ENCODE data around the gene GYG2. TPM values are rescaled to one million over a fixed set of nuclear protein-coding genes. Genes with fewer than 3 reads are reported as not detected.

The GYG2 gene
- total and polyA plus RNA-seq, 2 donors (not counting 3 experiments of a cell fraction or from before 2014, with no cell fraction given), result 0.12 to 0.22 TPM

DNA sequence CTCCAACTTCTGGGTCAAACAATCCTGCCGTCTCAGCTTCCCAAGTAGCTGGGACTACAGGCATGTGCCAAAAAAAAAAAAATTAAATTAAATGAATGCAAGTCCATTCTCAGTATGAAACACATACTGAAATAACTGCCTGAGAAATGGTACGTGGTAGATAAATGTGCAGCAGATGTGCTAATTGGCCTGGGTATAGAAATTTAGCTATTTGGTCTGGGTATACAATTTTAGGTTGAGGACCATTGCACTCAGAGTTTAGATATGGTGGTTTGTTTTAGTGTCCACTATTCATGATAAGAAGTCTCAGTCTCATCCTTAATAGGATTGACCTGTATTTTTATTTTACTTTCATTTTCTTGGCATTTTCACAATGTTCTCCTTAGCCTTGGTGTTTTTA, 9.2 kb downstream of the GYG2 start:
- Histone ChIP-seq H3K27ac (ENCODE audit: insufficient read depth, low read depth, low read length) (no peak overlapping the region), H3K27me3 (ENCODE audit: control insufficient read depth in 2 of 2, insufficient read depth in 2 of 2, low read length in 2 of 2) (no peaks in the 10 kb centered on the region), H3K4me2 (ENCODE audit: insufficient read depth, low read length) (no peak overlapping the region), H3K9me1 (replicated peaks; ENCODE audit: control insufficient read depth, extremely low read depth, insufficient read depth, low read length) (no peaks in the 10 kb centered on the region), H3K4me3 (replicated peaks in 1 of 3; ENCODE audit: insufficient read depth in 1 of 3, low read depth in 1 of 3, low read length in 3 of 3) (no peak overlapping the region), H3K9me3 (replicated peaks; ENCODE audit: control insufficient read depth, insufficient read depth, low read length) (no peaks in the 10 kb centered on the region), H3K36me3 (ENCODE audit: control insufficient read depth in 2 of 2, extremely low read depth in 1 of 2, insufficient read depth in 2 of 2, low read length in 2 of 2) (no peaks in the 10 kb centered on the region), H2AFZ (ENCODE audit: low read depth, low read length) (no peak overlapping the region), H3K4me1 (ENCODE audit: control insufficient read depth, extremely low read depth, insufficient read depth, low read length) (no peaks in the 10 kb centered on the region), H4K20me1 (replicated peaks; ENCODE audit: control insufficient read depth, extremely low read depth, insufficient read depth, low read length) (no peaks in the 10 kb centered on the region), H3K79me2 (ENCODE audit: control insufficient read depth, insufficient read depth, low read length) (no peaks in the 10 kb centered on the region), H3K9ac (replicated peaks; ENCODE audit: extremely low read depth, insufficient read depth, low read length) (no peak overlapping the region)
- dilution Hi-C loops (cut with MboI; ENCODE audit: extremely low pct_ligation_motif_present, low sequenced_read_pairs), result no loop called here
- TF ChIP-seq GATA2 (IDR thresholded peaks at IDR 0.05; ENCODE audit: insufficient read depth, insufficient read length, low read depth, low read length) (no peak), JUN (IDR thresholded peaks at IDR 0.05; ENCODE audit: borderline replicate concordance, insufficient read depth, insufficient read length, low read depth) (no peak), MAX (IDR thresholded peaks at IDR 0.05; ENCODE audit: insufficient read depth, insufficient read length) (no peak), MYC (IDR thresholded peaks at IDR 0.05; ENCODE audit: low read depth, low read length) (no peak), EZH2 (IDR thresholded peaks at IDR 0.05; ENCODE audit: borderline replicate concordance, low read depth, low read length, severe bottlenecking) (no peak), FOS (IDR thresholded peaks at IDR 0.05; ENCODE audit: borderline replicate concordance, insufficient read depth, low read length) (no peak), POLR2AphosphoS5 (IDR thresholded peaks at IDR 0.05; ENCODE audit: insufficient read depth, low read depth, low read length) (no peak), CTCF (IDR thresholded peaks at IDR 0.05; ENCODE audit: extremely low read depth in 1 of 2, insufficient read depth in 1 of 2, low read depth in 1 of 2, low read length in 2 of 2) (no peak), POLR2A (IDR thresholded peaks at IDR 0.05; ENCODE audit: low read depth, low read length) (no peak)
- DNase-seq (ENCODE audit: low read depth, low spot score), result no peak
- CTCF ChIA-PET, result no interaction called here
- intact Hi-C loops (cut with micrococcal nuclease), result no loop called here
- no TSS peak for BruUV-seq (replicated peaks)
- FAIRE-seq, result no peak
- POLR2A ChIA-PET, result no interaction called here
